Activated CD8-positive, alpha-beta memory T cell treated with anti-CD3 and anti-CD28 coated beads for 36 hours (primary cell): ENCODE measurements around the gene USP34. TPM values are rescaled to one million over a fixed set of nuclear protein-coding genes. Genes with fewer than 3 reads are reported as not detected.
"Not testable (repeated sequence)": the region's sequence is repeated elsewhere in the genome, so short reads cannot be mapped to it uniquely, and the experiment has no call there.

Source experiments
- CTCF ChIA-PET: fragments of 350-600 bp; sonication (Branson Sonifier 250); formaldehyde crosslinking; loops from one replicate; lab custom pipeline; 2021; ENCODE audit warnings: antibody characterized with exemption; lab: Charles Lee
- POLR2A ChIA-PET: fragments of 350-600 bp; sonication (Branson Sonifier 250); formaldehyde crosslinking; loops from one replicate; lab custom pipeline; 2021; ENCODE audit warnings: antibody characterized with exemption; lab: Charles Lee
- total RNA-seq, 2 experiments: library from RNA; stranded (reverse); gene quantifications; one replicate each; pipeline ENCODE4 v1.2.3, GENCODE V29; 2021

The USP34 gene
- total RNA-seq, 2 experiments from 2014 or later = 67.8 to 72.1 TPM

DNA sequence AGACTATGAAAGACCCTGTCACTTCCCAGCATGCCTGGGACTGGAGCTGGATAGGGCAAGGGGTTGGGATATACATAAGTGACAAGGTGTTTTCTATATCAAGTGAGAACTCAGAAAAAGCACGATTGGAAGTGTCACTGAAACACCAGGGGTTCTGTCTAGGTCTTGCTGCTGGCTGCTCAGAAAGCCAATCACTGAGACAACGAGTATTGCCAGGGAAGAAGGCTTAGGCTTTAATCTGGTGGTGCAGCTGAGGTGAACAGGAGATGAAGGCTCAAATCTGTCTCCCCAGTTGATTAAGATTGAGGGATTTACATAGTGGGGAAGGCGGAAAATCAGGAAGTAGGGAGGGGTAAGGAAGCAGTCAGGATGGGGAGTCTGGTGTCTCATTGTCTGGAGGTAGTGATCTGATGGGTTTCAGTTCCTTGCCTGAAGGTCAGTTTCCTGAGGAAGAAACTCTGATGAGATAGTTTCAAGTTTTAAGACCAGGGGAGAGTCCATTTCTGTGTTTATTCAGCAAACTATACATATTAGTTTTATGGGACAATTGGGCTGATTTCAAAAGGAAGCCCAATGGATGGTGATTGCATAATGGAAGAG lies 312.4 kb downstream of the USP34 start:
- ChIA-PET CTCF (no interaction called here), POLR2A (no interaction called here)

DNA sequence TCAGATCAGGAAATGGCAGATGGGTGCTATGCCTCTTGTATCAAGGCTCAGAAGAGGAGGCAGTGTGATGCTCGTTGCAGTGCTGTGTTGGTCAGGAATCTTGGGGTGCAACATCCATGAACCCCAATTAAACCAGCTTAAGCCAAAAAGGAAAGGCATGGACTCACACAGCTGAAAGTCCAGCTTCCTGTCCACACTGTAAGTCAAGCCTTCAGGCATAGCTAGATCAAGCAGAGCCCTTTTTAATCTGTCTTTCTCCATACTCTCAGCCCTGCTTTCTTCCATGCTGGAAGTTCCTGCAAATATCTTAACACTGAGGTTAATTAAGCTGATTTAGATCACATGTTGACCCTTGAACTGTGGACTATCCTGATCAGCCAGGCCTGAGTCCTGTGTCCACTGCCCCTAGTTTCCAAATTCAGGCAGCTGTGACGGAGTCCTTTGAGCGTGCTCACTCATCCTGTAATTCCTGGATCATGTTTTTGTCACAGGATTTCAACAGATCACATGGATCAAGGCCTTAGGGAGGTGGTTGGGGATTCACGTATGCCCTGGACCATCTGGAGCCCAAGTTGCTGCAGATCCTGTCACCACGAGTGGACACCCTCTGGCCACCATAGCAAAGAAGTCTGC lies 313.4 kb downstream of the USP34 start:
- POLR2A ChIA-PET = no interaction called here

DNA sequence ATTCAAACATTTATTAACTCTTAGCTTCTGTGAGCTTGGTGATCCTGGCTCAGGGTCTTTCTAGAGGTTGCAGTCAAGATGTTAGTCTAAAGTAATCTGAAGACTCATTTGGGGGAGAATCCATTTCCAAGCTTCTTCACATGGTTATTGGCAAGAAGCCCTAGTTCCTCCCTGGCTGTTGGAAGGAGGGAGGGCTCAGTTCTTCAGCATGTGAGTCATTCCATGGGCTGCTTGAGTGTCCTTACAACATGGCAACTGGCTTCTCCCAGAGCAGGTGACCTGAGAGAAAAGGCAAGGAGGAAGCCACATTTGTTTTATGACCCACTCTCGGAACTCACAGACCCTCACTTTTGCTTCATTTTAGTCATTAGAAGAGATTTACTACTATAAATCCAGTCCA lies 319.5 kb downstream of the USP34 start:
- ChIA-PET POLR2A (no interaction called here), CTCF (interaction anchor here (0.7 kb wide), 2 partner anchors 36 to 520 kb away, joined by 3 to 4 read pairs; no protein-coding TSS in a partner anchor)

More for the DNA sequence above, 313.4 kb downstream of the USP34 start:
- CTCF ChIA-PET = interaction anchor here (0.6 kb wide), 1 partner anchor 14 kb away, joined by 4 read pairs; no protein-coding TSS in a partner anchor

DNA sequence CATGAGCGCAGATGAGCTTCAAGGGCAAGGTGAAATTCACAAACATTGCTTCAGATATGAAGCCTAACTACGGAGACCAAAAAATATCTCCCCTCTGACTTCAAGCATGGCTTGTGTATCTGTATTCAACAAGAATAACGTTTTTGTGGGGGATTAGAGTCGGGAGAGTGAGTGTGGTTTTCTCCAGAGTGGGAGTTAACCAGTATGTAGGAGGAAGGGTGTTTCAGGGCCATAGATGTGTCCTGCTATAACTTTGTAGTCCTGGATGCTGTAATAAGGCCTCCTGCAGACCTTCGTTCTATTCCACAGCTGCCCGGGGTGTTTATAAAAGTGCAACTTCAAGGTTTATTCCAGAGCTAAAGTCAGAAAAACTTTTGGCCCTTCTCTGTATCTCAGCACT lies 321.8 kb downstream of the USP34 start:
- ChIA-PET CTCF (no interaction called here), POLR2A (no interaction called here)

DNA sequence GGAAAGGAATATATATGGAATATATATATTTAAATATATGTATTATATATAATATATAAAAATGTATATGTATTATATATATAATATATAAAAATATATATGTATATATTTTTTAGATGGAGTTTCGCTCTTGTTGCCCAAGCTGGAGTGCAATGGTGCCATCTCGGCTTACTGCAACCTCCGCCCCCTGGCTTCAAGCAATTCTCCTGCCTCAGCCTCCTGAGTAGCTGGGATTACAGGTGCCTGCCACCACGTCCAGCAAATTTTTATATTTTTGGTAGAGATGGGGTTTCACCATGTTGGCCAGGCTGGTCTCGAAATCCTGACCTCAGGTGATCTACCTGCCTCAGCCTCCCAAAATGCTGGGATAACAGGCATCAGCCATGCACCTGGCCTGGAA lies 322.8 kb downstream of the USP34 start:
- POLR2A ChIA-PET, CTCF ChIA-PET: not testable (repeated sequence)

DNA sequence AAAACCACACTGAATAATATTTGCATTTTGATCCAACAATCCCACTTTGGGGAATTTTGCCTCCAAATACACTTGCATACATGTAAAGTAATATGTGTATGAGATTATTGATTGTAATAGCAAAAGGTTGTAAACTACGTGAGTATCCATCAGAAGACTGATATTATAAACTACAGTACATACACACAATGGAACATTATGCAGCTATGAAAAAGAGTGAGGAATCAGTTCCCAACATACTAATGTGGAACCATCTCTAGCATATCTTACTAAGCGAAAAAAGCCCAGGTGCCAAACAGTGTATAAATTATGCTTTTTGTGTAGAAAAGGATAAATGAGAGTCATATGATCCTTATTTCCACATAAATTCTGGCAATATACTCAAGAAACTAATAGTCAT lies 324.9 kb downstream of the USP34 start:
- ChIA-PET CTCF (no interaction called here), POLR2A (no interaction called here)

DNA sequence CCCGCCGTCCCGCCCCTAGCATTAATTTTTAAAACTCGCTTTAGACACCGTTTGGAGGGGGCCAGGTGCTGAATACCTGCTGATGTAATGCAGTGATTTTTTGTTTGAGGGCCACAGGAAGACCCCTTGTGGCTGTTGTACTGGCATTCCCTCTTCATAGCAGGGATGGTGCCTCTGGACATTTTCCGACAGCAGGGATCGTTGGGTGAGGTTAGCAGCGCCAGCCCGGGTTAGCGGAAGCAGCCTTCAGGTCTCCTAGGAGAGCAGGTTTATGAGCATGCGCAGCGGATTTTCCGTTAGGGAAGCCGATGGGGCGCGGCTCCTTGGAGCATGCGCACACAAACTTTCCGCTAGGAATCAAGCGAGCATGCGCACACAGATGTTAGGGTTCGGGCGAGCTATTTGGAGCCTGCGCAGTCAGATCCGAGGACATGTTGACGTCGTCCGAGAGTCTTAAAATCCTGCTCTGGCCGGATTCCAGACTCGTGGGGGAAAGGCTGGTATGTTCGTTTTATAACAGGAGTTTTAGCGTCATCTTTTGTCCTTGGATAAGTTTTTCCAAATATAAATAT lies 326.1 kb downstream of the USP34 start:
- CTCF ChIA-PET = no interaction called here
- POLR2A ChIA-PET = no interaction called here

DNA sequence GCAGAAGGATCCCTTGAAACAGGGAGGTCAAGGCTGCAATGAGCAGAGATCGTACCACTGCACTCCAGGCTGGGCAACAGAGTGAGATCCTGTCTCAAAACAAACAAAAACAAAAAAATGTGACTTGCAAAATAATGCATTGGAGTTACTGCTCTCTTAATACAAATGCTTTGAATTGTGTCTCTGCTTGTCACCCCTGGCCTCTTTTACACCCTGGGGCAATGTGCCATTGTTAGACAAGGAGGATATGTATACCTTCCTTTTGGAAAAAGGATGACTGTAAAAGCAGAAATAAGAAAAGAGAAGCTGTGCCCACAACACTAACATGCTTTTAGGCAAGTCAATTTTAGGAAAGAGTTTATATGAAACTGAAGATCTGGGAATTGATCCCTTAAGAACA lies 329.7 kb downstream of the USP34 start:
- ChIA-PET CTCF (no interaction called here), POLR2A (no interaction called here)

DNA sequence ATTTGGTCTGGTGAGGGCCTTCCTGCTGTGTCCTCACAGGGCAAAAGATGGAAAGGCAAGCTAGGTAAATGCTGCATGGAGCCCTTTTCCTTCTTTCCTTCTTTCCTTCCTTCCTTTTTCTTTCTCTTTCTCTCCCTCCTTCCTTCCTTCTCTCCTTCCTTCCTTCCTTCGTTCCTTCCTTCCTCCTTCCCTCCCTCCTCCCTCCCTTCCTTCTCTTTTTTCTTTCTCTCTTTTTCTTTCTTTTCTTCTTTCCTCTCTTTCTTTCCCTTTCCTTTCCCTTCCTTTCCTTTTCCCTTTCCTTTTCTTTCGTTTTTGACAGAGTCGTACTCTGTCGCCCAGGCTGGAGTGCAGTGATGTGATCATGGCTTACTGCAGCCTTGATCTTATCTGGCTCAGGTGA lies 332.0 kb downstream of the USP34 start:
- CTCF ChIA-PET = no interaction called here
- POLR2A ChIA-PET = no interaction called here

Other genes starting within 250 kb of the USP34 start
- gene XPO1, start 67.3 kb upstream of the USP34 start, total RNA-seq = 100 to 1,000 TPM; 219 to 223 TPM